KOPT-K1 (cell line): ENCODE measurements around the gene KSR2.

Source experiments
- H3K27ac ChIP-seq: fragments of 200-600 bp; sonication (generic); 2 replicates; pipeline ENCODE4 v1.5.1; 2016; ENCODE audit warnings: antibody characterized with exemption, mild to moderate bottlenecking, low read depth, low read length; ENCODE audit not compliant: poor library complexity, severe bottlenecking
- H3K36me3 ChIP-seq: fragments of 200-600 bp; sonication (generic); 2 replicates; pipeline ENCODE4 v1.5.1; 2017; ENCODE audit warnings: antibody characterized with exemption, mild to moderate bottlenecking, low read length, moderate library complexity; ENCODE audit not compliant: insufficient read depth
- H3K9me3 ChIP-seq: fragments of 200-600 bp; sonication (generic); 2 replicates; pipeline ENCODE4 v1.5.1; 2017; ENCODE audit warnings: antibody characterized with exemption, low read length, mild to moderate bottlenecking; ENCODE audit not compliant: insufficient read depth, poor library complexity, severe bottlenecking

KSR2 gene

DNA sequence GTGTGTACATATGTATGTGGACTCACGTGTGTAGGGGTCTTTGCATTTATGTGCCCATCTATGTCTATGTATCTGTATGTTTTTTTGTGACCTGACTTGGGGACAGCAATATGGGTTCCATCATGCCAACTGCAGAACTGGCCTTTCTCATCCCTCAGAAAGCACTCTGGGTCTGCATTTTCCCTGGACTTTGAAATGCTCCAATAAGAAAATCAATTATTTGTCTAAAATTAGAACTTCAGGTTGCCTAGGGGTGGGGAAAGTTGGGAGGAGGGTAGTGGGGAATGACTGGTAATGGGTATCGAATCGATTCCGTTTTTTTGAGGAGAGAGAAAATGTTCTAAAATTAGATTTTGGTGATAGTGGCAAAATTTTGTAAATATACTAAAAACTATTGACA, 466.6 kb downstream of the KSR2 start:
- H3K9me3 ChIP-seq: no peaks in the 10 kb centered on the region
- no peak overlapping the region for H3K27ac ChIP-seq
- no peaks in the 10 kb centered on the region for H3K36me3 ChIP-seq

DNA sequence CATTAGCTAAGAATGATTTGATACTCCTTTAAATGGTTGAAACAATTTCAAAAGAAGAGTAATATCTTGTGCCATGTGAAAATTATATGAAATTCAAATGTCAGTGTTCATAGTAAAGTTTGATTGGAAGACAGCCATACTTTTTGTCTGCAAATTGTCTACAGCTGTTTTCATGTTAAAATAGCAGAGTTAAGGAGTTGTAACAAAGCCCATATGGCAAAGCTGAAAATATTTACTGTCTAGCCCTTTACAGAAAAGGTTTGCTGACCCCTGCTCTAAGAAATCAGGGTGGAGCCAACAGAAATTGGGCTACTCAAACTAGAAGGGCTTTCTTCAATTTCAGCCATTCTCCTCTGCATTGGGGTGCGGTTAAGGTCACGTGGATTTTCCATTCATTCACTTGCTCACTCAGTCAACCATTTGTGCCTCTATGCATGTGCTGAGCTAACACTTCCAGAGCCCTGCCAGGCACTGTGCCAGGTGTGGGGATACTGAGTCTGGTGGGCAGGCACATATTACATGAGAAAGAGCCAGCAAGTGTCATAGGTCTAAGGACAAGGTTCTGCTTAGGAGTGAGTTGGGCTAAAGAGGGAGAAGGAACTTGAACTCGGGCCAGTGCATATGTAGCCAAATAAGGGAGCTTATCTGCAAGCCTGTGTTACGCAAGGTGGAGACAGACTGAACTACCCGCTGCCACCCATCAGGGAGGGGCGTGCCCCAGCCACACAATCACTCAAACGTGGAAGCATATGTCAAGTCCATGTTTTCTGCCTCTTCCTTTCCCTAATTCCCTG, 467.5 kb downstream of the KSR2 start:
- no peak overlapping the region for H3K27ac ChIP-seq
- no peaks in the 10 kb centered on the region for H3K36me3 ChIP-seq
- no peaks in the 10 kb centered on the region for H3K9me3 ChIP-seq

DNA sequence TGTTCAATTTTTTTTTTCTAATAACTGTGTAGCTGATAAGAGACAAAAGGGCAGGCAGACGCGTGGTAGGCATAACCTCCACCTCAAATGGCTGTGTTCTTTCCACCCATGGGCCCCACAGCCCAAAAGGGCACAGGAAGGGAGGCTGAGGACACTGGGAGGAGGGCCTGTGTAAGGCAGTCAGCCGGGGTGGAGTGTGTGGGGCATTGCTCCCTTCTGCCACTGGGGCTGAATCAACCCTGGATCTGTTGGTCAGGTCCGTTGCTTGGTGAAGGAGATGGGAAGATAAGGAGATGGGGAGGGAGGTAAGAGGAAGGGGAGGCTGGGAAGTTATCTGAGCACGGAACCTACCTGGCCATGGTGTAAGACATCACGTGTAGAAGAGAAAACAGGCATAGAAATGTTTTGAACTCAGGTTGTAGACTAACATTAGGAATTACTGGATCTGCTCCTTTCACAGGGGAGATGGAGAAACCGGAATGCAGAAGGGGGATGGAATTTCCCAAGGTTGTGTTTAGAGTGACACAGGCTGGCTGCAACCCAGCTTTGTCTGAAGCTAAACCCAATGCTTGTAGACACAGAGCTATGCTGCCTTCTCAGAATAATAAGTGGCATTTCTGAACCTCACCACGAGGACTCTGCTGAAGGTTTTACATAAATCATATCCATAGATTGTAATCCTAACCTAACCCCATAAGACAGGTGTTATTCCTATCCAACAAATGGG, 468.9 kb downstream of the KSR2 start:
- Histone ChIP-seq H3K36me3 (no peaks in the 10 kb centered on the region), H3K27ac (no peak overlapping the region), H3K9me3 (no peaks in the 10 kb centered on the region)

DNA sequence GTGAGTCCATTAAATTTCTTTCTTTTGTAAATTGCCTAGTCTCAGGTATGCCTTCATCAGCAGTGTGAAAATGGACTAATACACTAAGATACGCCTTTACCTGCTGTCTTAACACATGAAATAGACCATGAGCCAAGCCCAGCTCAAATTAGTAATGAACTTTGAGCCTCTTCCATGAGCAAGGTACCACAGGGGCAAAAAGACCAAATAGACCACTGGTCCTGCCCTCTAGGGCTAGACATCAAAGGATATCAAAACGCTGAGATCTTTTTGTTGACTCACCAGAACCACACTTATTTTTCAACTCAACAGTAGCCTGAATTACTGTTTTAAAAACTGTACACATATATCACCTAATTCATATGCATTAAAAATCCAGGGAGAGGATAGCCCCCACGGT, 469.9 kb downstream of the KSR2 start:
- Histone ChIP-seq H3K36me3 (no peaks in the 10 kb centered on the region), H3K9me3 (no peaks in the 10 kb centered on the region), H3K27ac (no peak overlapping the region)

DNA sequence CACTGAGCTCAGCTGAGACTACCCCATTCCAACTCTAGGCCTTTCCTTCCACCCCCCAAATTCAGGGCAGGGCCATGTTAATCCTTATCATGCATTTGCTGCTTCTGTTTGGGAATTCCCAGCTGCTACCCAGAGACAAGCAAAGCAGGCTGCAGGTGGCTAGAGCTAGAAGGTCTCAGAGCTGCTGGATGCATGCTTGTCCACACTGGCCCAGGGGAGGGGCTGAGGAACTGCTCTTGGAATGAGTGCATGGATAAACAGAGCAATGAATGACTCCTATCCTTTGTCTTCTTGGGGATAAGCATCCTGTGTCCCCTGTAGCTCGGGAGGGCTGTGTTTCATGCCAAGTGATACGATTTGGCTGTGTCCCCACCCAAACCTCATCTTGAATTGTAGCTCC, 470.5 kb downstream of the KSR2 start:
- H3K27ac ChIP-seq: no peak overlapping the region
- no peaks in the 10 kb centered on the region for H3K9me3 ChIP-seq
- H3K36me3 ChIP-seq: no peaks in the 10 kb centered on the region

DNA sequence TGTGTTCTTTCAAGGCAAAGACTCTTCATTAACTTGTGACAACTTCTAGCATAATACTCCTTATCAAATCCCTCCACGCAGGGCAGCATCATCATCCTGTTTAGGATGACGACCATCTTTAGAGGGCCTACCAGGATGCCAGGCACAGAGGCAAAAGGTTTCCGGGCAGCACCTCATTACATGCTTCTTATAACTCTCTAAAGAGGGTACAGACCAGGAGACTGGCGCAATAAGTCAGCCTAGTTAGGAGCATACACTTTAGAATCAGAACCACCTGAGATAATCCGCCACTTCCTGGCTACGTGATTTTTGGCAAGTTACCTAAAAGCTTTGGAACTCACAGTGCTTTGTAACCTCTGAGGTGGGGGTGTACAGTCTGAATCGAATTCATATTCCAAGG, 471.4 kb downstream of the KSR2 start:
- Histone ChIP-seq H3K27ac (no peak overlapping the region), H3K36me3 (no peaks in the 10 kb centered on the region), H3K9me3 (no peaks in the 10 kb centered on the region)

DNA sequence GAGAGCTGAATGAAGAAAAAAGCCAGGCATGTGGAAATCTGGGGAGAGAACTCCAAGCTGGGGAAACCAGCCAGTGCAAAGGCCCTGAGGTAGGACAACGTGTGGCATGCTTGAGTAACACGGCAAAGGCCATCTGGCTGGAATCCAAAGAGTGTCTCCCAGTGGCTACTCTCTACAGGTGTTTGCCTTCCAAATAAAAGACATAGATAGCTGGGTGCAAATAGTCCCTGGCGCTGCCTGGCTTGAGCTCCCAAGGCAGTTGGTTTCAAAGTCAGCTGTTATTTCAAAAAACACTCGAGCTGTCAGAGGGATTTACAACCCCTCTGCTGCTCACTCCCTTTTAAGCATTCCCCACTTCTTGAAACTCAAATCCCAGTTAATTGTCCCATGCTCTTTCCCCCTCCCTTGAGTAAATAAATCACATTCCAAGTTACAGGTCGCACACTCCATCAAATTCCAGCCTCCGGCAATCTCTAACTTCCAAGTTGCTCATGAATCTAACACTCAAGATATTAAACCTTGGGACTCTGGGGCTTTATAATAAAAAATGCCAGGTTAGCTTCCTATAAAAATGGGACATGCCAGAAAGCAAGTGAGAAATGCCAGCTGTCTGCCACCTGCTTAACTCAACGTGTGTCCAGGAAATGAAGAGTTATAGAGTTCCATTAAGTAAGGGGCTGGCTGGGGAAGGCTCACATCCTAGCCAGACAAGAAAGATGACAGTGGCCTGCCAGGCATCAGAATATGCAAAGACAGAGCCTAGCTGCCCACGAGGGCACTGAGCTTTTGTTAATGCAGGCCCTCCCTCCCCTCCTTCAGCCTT, 473.7 kb downstream of the KSR2 start:
- Histone ChIP-seq H3K9me3 (no peaks in the 10 kb centered on the region), H3K27ac (no peak overlapping the region), H3K36me3 (no peaks in the 10 kb centered on the region)

DNA sequence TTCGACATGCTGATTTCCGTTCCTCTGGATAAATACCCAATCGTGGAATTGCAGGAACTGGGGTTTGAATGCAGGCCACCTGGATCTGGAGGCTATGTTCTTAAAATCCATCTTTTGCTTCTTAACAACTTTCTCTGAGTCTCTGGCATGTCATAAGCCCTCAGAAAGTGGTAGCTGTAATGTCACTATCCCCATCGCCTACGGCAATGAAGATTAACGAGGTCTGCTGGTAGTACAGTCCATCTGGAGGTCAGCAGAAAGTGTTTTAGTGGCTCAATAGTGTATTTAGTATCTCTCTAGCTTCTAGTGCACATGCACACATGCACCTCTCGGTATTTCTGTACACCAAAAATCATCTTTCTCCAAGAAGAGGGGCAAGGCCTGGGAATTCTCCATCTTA, 477.1 kb downstream of the KSR2 start:
- Histone ChIP-seq H3K36me3 (no peaks in the 10 kb centered on the region), H3K27ac (no peak overlapping the region), H3K9me3 (peaks cover 5% of the 10 kb centered on the region)

DNA sequence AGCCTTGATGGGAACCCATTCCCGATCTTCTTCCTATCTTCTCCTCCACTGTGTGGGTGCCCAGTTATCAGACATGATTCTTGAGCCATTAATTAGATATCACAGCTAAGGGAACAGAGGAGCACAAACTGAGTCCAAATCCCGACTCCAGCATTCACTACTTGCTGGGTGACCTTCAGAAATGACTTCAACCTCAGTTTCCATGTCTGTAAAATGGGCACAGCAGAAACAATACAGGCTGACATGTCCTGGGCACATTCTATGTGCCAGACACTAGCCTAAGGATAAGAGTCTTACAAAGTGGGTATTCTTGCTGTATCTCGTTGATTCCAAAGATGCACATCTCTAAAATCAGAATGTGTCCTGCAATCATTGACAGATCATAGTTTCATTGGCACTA, 478.7 kb downstream of the KSR2 start:
- H3K9me3 ChIP-seq: peaks cover 5% of the 10 kb centered on the region
- H3K36me3 ChIP-seq: no peaks in the 10 kb centered on the region
- no peak overlapping the region for H3K27ac ChIP-seq

DNA sequence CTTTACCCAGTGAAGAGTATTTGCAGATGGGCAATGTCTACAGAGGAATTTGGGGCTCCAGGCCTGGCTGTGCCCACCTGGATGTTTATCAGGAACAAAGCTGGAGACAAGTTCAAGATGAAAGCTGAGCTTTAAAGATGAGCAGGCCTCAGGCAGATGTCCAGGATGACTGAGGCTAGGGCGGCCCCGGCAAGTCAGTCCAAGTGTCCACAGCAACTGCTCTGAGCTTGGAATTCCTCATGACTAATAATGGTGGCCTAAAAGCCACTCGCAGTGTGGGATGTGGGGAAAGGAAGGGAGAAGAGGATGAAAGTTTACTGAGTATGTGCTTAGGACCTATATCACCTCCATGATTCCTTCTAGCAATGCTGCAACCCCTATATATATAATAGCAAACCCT, 479.1 kb downstream of the KSR2 start:
- peaks cover 5% of the 10 kb centered on the region for H3K9me3 ChIP-seq
- H3K27ac ChIP-seq: no peak overlapping the region
- no peaks in the 10 kb centered on the region for H3K36me3 ChIP-seq

DNA sequence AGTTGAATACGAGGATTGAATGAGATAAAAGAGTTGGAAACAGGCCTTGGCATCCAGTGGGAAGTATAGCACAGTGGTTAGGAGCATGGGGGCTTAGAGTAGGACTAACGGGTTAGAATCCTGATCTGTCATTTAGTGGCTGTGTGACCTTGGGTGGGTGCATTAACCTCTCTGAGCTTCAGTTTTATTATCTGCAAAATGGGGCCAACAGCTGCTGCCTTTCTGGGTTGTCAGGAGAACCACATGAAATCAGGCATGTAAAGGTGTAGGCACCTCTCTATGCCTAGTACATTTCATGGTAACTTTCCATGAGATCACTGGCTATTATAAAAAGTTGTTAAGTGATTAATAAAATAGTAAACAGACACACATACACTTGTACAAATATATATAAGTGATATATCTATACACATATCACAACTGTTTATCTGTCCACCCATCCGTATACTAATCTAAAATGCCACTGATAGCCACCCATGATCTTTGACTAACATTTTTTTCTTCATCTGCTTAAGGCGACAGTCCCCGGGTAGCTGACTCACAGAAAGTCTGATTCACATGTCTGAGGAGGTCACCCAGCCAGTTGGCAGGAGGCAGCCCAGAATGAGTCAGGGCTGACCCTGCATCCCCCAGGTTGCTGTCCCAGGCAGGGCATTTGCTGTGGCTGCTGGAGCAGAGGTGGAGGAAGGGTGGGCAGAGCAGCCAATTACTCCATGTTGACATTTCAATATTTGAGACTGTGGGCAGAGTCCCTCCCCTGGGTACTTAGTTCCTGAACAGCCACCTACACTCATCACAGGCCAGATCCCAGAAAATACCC, 481.7 kb downstream of the KSR2 start:
- Histone ChIP-seq H3K27ac (no peak overlapping the region), H3K36me3 (no peaks in the 10 kb centered on the region), H3K9me3 (peaks cover 5% of the 10 kb centered on the region)

DNA sequence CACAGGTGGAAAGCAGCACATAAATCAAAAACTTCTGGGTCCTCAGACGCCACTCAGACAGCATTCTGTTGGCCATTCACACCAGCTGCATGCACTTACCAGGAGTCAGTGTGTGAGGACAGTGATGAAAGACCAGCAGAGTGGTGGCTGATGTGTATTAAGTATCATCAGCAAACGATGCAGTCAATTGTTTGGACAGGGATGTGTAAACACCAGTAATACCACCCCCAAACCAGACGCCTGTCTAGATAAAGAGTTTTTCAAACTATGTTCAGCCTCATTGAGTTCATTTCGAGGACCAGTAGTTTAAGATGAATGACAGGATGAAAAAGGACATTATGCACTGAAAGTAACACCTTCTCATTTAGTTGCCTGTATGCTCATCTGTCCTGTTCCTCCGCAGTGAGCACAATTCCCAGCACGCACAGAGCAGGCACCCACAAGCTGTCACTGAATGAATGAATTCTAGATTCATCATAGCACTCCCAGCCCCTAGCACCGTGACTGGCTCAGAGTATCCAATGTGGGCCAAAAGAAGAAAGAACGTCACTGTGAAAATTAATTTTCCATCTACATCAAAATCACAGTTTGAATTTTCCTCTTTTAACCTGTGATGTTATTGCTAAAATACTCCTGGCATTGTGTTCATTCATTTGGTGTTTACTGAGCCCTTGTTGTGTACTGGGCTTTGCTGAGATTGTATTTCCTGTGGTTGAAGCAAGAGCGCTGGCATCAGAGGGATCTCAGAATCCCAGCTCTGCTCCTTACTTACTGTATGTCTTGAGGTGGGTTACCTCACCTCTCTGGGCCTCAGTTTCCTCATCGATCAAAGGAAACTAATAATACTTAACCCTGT, 482.6 kb downstream of the KSR2 start:
- Histone ChIP-seq H3K9me3 (peaks cover 5% of the 10 kb centered on the region), H3K27ac (no peak overlapping the region), H3K36me3 (no peaks in the 10 kb centered on the region)

DNA sequence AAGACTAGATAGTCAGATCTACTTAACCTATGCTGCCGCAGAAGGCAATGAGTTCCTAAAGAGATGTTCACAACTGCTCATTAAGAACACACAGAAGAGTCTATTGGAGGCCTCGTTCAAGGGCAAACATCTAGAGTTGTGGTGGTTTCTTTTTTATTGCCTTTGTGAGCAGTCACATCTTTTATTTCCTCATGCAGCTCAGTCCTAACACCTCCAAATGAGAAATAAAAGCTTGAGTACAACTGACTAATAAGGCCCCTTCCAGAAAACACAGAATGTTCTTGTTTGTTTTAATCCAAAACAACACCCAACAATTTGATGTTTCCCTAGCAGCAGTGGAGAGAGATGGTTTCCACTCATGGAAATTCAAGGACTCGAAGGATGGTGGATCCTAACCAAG, 483.9 kb downstream of the KSR2 start:
- Histone ChIP-seq H3K9me3 (peaks cover 5% of the 10 kb centered on the region), H3K27ac (no peak overlapping the region), H3K36me3 (no peaks in the 10 kb centered on the region)

DNA sequence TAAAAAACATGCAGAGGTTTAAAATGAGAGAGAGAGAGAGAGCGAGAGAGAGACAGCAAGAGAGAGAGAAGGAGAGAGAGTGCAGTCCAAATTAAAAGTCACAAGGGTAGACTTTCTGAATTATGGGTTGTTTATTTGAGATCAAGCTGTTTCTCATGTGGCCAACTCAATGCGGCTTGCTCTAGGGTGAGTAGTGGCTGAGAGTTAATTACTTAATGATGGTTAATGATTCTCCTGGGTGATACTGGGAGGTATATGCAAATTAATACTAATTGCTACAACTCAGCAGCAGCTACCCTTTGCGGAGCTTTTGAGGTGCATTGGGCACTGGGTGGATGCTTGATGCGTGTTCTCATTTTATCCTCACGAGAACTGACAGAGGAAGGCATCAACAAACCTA, 485.3 kb downstream of the KSR2 start:
- H3K27ac ChIP-seq: no peak overlapping the region

More for the DNA sequence above, 485.3 kb downstream of the KSR2 start:
- H3K36me3 ChIP-seq: no peaks in the 10 kb centered on the region
- peaks cover 5% of the 10 kb centered on the region for H3K9me3 ChIP-seq
